ENCODE measurements around the gene CEP97.
"Not testable (repeated sequence)": the region's sequence is repeated elsewhere in the genome, so short reads cannot be mapped to it uniquely, and the experiment has no call there.

CEP97 gene
- total RNA-seq = 25.4 to 51.6 (median 43.6) reads per million in 9 experiments

- H3K4me1 Mint-ChIP-seq (ENCODE audit: low read depth in 2 of 2) = peaks cover 21 to 34% of the 10 kb centered on the region in 2 donors
- H3K36me3 Mint-ChIP-seq (ENCODE audit: insufficient read depth) = peaks cover 35% of the 10 kb centered on the region
- no peaks in the 10 kb centered on the region for H3K27me3 Mint-ChIP-seq
- DNase-seq = peak; percentile 77 to 87 (median 78)
- peak; percentile 94 for ATAC-seq (replicated peaks)
- H3K4me3 Mint-ChIP-seq = peak within 1 kb of the TSS; percentile 96 to 99
- no peaks in the 10 kb centered on the region for H3K9me3 Mint-ChIP-seq
- H3K27ac Mint-ChIP-seq = peak within 1 kb of the TSS; percentile 91 to 94
Observed at GRCh38 chr3:101724329-101725193, at the start of gene CEP97. TSS of gene CEP97 (plus strand) at chr3:101724614. CDS start at chr3:101724677, 63 bp downstream.

- DNase-seq (no peak), ATAC-seq (replicated peaks) (no peak)
- H3K9me3 Mint-ChIP-seq = no peaks in the 10 kb centered on the region
- peaks cover 66% of the 10 kb centered on the region for H3K36me3 Mint-ChIP-seq (ENCODE audit: insufficient read depth)
- peak overlapping the region; percentile 98 to 99 for H3K27ac Mint-ChIP-seq
- peaks cover 23 to 51% of the 10 kb centered on the region in 2 donors for H3K4me1 Mint-ChIP-seq (ENCODE audit: low read depth in 2 of 2)
- H3K4me3 Mint-ChIP-seq = peak overlapping the region; percentile 94 to 99
- H3K27me3 Mint-ChIP-seq = no peaks in the 10 kb centered on the region
Observed at GRCh38 chr3:101675709-101676215, 48.7 kb upstream of the CEP97 start.

GRCh38 chr3:101676216-101676764 lies 48.1 kb upstream of the CEP97 start:
- peak overlapping the region; percentile 98 to 99 for H3K27ac Mint-ChIP-seq
- H3K27me3 Mint-ChIP-seq = no peaks in the 10 kb centered on the region
- H3K9me3 Mint-ChIP-seq = no peaks in the 10 kb centered on the region
- ATAC-seq (replicated peaks) (peak; percentile 86), DNase-seq (peak; percentile 95 to 97 (median 96))
- peak overlapping the region; percentile 94 to 99 for H3K4me3 Mint-ChIP-seq
- H3K4me1 Mint-ChIP-seq (ENCODE audit: low read depth in 2 of 2) = peaks cover 25 to 53% of the 10 kb centered on the region in 2 donors
- H3K36me3 Mint-ChIP-seq (ENCODE audit: insufficient read depth) = peaks cover 67% of the 10 kb centered on the region

- H3K36me3 Mint-ChIP-seq (ENCODE audit: insufficient read depth) = peaks cover 69% of the 10 kb centered on the region
- peaks cover 27 to 50% of the 10 kb centered on the region in 2 donors for H3K4me1 Mint-ChIP-seq (ENCODE audit: low read depth in 2 of 2)
- peak within 1 kb of the TSS; percentile 98 to 99 for H3K27ac Mint-ChIP-seq
- peak within 1 kb of the TSS; percentile 94 to 99 for H3K4me3 Mint-ChIP-seq
- no peaks in the 10 kb centered on the region for H3K27me3 Mint-ChIP-seq
- peak; percentile 99 to 100 (median 100) for DNase-seq
- no peaks in the 10 kb centered on the region for H3K9me3 Mint-ChIP-seq
- ATAC-seq (replicated peaks) = peak; percentile 68
Observed at GRCh38 chr3:101676765-101677435, 47.5 kb upstream of the CEP97 start, which contains the start of gene ZBTB11. TSS of gene ZBTB11 (minus strand) at chr3:101677132. CDS start at chr3:101676914, 218 bp downstream.

GRCh38 chr3:101677436-101678286 lies 46.8 kb upstream of the CEP97 start:
- Mint-ChIP-seq H3K36me3 (ENCODE audit: insufficient read depth) (peaks cover 77% of the 10 kb centered on the region), H3K27me3 (no peaks in the 10 kb centered on the region), H3K4me3 (peak overlapping the region; percentile 94 to 99), H3K4me1 (ENCODE audit: low read depth in 2 of 2) (peaks cover 24 to 45% of the 10 kb centered on the region in 2 donors), H3K9me3 (no peaks in the 10 kb centered on the region), H3K27ac (peak overlapping the region; percentile 98 to 99)
- ATAC-seq (replicated peaks) (no peak), DNase-seq (no peak)

GRCh38 chr3:101678837-101679236 lies 45.6 kb upstream of the CEP97 start:
- Mint-ChIP-seq H3K36me3 (ENCODE audit: insufficient read depth) (peaks cover 77% of the 10 kb centered on the region), H3K4me1 (ENCODE audit: low read depth in 2 of 2) (peaks cover 21 to 37% of the 10 kb centered on the region in 2 donors)
- not testable (repeated sequence) for H3K27me3 Mint-ChIP-seq; DNase-seq; ATAC-seq (replicated peaks); H3K27ac Mint-ChIP-seq; H3K9me3 Mint-ChIP-seq; H3K4me3 Mint-ChIP-seq

- Mint-ChIP-seq H3K4me3 (no peak overlapping the region), H3K27me3 (no peaks in the 10 kb centered on the region), H3K4me1 (ENCODE audit: low read depth in 2 of 2) (peaks cover 24 to 33% of the 10 kb centered on the region in 2 donors), H3K27ac (peak overlapping the region in 1 of 2 donors; percentile 26), H3K9me3 (no peaks in the 10 kb centered on the region), H3K36me3 (ENCODE audit: insufficient read depth) (peaks cover 87% of the 10 kb centered on the region)
- DNase-seq (no peak), ATAC-seq (replicated peaks) (no peak)
Observed at GRCh38 chr3:101680466-101680865, 43.9 kb upstream of the CEP97 start.

- peaks cover 74% of the 10 kb centered on the region for H3K36me3 Mint-ChIP-seq (ENCODE audit: insufficient read depth)
- no peaks in the 10 kb centered on the region for H3K9me3 Mint-ChIP-seq
- H3K27ac Mint-ChIP-seq = peak overlapping the region; percentile 99
- DNase-seq = no peak
- H3K4me3 Mint-ChIP-seq = peak overlapping the region; percentile 94 to 100
- ATAC-seq (replicated peaks) = no peak
- peaks cover 21 to 34% of the 10 kb centered on the region in 2 donors for H3K4me1 Mint-ChIP-seq (ENCODE audit: low read depth in 2 of 2)
- H3K27me3 Mint-ChIP-seq = no peaks in the 10 kb centered on the region
Observed at GRCh38 chr3:101685050-101685400, 39.4 kb upstream of the CEP97 start.

GRCh38 chr3:101685870-101686307 lies 38.5 kb upstream of the CEP97 start:
- DNase-seq (peak in 1 of 3 experiments; percentile 2), ATAC-seq (replicated peaks) (peak; percentile 1)
- H3K4me3 Mint-ChIP-seq = peak overlapping the region; percentile 94 to 100
- H3K27ac Mint-ChIP-seq = peak overlapping the region; percentile 99
- no peaks in the 10 kb centered on the region for H3K9me3 Mint-ChIP-seq
- peaks cover 65% of the 10 kb centered on the region for H3K36me3 Mint-ChIP-seq (ENCODE audit: insufficient read depth)
- H3K27me3 Mint-ChIP-seq = no peaks in the 10 kb centered on the region
- peaks cover 21 to 32% of the 10 kb centered on the region in 2 donors for H3K4me1 Mint-ChIP-seq (ENCODE audit: low read depth in 2 of 2)

GRCh38 chr3:101687142-101687931 lies 37.1 kb upstream of the CEP97 start:
- H3K36me3 Mint-ChIP-seq (ENCODE audit: insufficient read depth) = peaks cover 51% of the 10 kb centered on the region
- DNase-seq (peak in 1 of 3 experiments; percentile 6), ATAC-seq (replicated peaks) (no peak)
- H3K4me3 Mint-ChIP-seq = peak overlapping the region; percentile 94 to 100
- H3K27me3 Mint-ChIP-seq = no peaks in the 10 kb centered on the region
- no peaks in the 10 kb centered on the region for H3K9me3 Mint-ChIP-seq
- peaks cover 17 to 25% of the 10 kb centered on the region in 2 donors for H3K4me1 Mint-ChIP-seq (ENCODE audit: low read depth in 2 of 2)
- H3K27ac Mint-ChIP-seq = peak overlapping the region; percentile 99

- H3K9me3 Mint-ChIP-seq = no peaks in the 10 kb centered on the region
- H3K36me3 Mint-ChIP-seq (ENCODE audit: insufficient read depth) = peaks cover 37% of the 10 kb centered on the region
- peaks cover 17 to 25% of the 10 kb centered on the region in 2 donors for H3K4me1 Mint-ChIP-seq (ENCODE audit: low read depth in 2 of 2)
- H3K27me3 Mint-ChIP-seq = no peaks in the 10 kb centered on the region
- ATAC-seq (replicated peaks) = no peak
- H3K4me3 Mint-ChIP-seq = no peak overlapping the region
- peak overlapping the region in 1 of 2 donors; percentile 47 for H3K27ac Mint-ChIP-seq
- DNase-seq = no peak
Observed at GRCh38 chr3:101689286-101689685, 35.1 kb upstream of the CEP97 start.

- Mint-ChIP-seq H3K9me3 (no peaks in the 10 kb centered on the region), H3K36me3 (ENCODE audit: insufficient read depth) (peaks cover 20% of the 10 kb centered on the region), H3K4me3 (no peak overlapping the region), H3K4me1 (ENCODE audit: low read depth in 2 of 2) (peaks cover 4 to 11% of the 10 kb centered on the region in 2 donors), H3K27ac (peak overlapping the region in 1 of 2 donors; percentile 26), H3K27me3 (no peaks in the 10 kb centered on the region)
- no peak for ATAC-seq (replicated peaks)
- no peak for DNase-seq
Observed at GRCh38 chr3:101690972-101691371, 33.4 kb upstream of the CEP97 start.

All from effector memory CD8-positive, alpha-beta T cell (primary cell).